Measurements from ENCODE around the gene SLC13A1.

DNA sequence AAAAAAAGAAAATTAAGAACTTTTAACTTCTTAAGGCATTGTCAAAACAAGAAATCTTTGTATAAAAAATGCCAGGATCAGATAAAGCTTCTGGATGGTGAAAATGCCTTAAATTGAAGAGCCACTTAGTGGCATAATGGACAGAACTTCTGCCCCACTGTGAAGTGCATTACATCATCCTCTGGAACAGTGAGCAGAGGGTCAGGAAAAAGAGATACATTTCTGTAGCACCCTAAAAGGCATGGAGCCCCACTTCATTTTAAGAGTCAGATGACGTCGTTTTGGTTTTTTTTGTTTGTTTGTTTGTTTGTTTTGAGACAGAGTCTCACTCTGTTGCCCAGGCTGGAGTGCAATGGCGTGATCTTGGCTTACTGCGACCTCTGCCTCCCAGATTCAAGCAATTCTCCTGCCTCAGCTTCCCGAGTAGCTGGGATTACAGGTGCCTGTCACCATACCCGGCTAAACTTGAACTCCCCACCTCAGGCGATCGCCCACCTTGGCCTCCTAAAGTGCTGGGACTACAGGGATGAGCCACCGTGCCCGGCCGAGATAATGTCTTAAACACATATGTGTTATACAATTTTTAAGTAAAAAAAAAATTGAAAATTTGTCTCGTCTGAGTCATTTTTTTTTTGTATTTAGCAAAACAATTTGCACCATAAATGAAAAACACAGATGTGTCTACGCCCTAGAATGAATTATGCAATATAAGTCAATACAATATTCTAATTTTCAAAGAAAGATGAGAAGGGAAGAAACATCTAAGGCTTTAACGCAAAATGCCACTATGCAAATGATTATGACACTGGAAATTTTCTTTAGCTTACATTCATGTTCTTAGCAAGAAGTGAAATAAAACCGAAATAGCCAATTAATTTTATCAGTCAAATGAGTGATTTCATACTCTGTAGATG lies 29.2 kb downstream of the SLC13A1 start:
- TF ChIP-seq CTCF (IDR thresholded peaks at IDR 0.05 in 4 of 5, conservative IDR thresholded peaks at IDR 0.05 in 1 of 5) (no peak), POLR2A (IDR thresholded peaks at IDR 0.05) (no peak)
